ENCODE data around the gene EFCAB12. TPM values are rescaled to one million over a fixed set of nuclear protein-coding genes. Genes with fewer than 3 reads are reported as not detected.
A peak's percentile ranks its signal among the peaks of the same experiment; 100 is the strongest.
"Not testable (repeated sequence)": the region's sequence is repeated elsewhere in the genome, so short reads cannot be mapped to it uniquely, and the experiment has no call there.

EFCAB12 gene
- total RNA-seq, 4 donors from 2014 or later, result not detected

DNA sequence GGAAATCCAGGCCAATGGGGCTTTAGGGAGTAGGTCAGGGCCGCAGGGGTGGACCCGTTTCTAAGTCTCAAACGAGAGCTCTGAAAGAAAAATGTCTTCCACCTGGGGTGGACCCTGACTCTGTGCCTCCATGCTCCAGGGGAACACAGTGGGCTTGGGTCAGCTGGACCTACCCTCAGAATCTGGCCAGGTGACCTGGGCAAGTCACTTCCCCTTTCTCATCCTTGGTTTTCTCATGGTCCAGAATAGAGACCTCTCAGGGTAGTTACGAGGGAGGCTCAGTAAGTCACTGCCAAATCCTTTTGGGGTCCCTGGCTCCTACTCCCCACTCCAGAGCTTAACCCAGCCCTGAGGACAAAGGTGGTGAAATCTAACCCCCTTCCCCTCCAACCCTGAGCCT is 25.8 kb downstream of the EFCAB12 start:
- in situ Hi-C loops (cut with MboI; ENCODE audit: low sequenced_read_pairs in 4 of 4), result no loop called here
- H3K36me3 ChIP-seq, result no peaks in the 10 kb centered on the region
- H3K27me3 ChIP-seq, result no peaks in the 10 kb centered on the region
- ATAC-seq (no peak), DNase-seq (no peak)
- TF ChIP-seq POLR2A (IDR thresholded peaks at IDR 0.05), result no peak
- TF ChIP-seq, protein P1, sequence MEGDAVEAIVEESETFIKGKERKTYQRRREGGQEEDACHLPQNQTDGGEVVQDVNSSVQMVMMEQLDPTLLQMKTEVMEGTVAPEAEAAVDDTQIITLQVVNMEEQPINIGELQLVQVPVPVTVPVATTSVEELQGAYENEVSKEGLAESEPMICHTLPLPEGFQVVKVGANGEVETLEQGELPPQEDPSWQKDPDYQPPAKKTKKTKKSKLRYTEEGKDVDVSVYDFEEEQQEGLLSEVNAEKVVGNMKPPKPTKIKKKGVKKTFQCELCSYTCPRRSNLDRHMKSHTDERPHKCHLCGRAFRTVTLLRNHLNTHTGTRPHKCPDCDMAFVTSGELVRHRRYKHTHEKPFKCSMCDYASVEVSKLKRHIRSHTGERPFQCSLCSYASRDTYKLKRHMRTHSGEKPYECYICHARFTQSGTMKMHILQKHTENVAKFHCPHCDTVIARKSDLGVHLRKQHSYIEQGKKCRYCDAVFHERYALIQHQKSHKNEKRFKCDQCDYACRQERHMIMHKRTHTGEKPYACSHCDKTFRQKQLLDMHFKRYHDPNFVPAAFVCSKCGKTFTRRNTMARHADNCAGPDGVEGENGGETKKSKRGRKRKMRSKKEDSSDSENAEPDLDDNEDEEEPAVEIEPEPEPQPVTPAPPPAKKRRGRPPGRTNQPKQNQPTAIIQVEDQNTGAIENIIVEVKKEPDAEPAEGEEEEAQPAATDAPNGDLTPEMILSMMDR (IDR thresholded peaks at IDR 0.05 in 4 of 5, conservative IDR thresholded peaks at IDR 0.05 in 1 of 5), result no peak
- no peaks in the 10 kb centered on the region for H3K9me3 ChIP-seq
- peaks cover 10% of the 10 kb centered on the region in 2 donors for H3K4me1 ChIP-seq
- intact Hi-C loops (cut with DNase I; ENCODE audit: low total_unique reads), result no loop called here
- H3K27ac ChIP-seq, result no peak overlapping the region
- no peak overlapping the region for H3K4me3 ChIP-seq

DNA sequence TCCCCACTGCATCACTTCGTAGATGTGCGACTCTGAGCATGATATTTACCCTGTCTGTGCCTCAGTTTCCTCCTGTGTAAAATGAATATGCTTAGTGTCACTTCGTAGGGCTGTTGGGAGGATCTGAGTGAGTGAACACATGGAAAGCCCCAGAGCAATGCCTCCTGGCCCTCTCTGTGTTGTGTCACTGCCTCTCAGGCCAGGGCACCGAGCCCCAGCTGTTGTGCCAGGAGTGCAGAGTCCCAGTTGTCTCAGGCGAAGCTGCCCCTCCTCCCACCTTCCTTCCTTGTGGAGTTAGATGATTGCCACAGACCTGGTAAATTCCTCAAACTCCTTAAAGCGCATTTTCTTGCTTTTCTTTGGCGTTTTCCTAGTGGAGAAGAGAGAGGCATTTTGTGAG is 26.2 kb downstream of the EFCAB12 start:
- no peaks in the 10 kb centered on the region for H3K36me3 ChIP-seq
- DNase-seq, result no peak
- peaks cover 10 to 14% of the 10 kb centered on the region in 2 donors for H3K4me1 ChIP-seq
- ATAC-seq, result no peak
- in situ Hi-C loops (cut with MboI; ENCODE audit: low sequenced_read_pairs in 4 of 4), result no loop called here
- no peak for TF ChIP-seq POLR2A (IDR thresholded peaks at IDR 0.05)
- no peak overlapping the region for H3K27ac ChIP-seq
- no peak overlapping the region for H3K4me3 ChIP-seq
- H3K27me3 ChIP-seq, result no peaks in the 10 kb centered on the region
- no peaks in the 10 kb centered on the region for H3K9me3 ChIP-seq
- intact Hi-C loops (cut with DNase I; ENCODE audit: low total_unique reads), result no loop called here

DNA sequence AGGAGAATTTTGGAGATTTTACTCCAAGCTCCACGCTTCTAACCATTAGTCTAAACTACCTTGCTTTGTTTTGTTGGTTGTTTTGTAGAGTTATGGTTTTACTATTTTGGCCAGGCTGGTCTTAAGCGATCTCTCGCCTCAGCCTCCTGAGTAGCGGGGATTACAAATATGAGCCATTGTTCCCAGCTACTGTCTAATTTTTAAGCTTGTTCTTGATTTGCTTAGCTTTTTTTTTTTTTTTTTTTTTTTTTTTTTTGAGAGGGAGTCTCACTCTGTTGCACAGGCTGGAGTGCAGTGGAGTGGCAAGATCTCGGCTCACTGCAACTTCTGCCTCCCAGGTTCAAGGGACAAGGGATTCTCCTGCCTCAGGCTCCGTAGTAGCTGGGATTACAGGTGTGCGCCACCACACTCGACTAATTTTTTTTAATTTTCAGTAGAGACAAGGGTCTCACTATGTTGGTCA is 28.5 kb downstream of the EFCAB12 start:
- peak in 1 of 2 donors; percentile 66 for TF ChIP-seq POLR2A (IDR thresholded peaks at IDR 0.05)
- TF ChIP-seq, protein P1 (IDR thresholded peaks at IDR 0.05 in 4 of 5, conservative IDR thresholded peaks at IDR 0.05 in 1 of 5), result peak in 1 of 5 experiments; percentile 2
- ATAC-seq, result peak in 1 of 2 donors; percentile 30

DNA sequence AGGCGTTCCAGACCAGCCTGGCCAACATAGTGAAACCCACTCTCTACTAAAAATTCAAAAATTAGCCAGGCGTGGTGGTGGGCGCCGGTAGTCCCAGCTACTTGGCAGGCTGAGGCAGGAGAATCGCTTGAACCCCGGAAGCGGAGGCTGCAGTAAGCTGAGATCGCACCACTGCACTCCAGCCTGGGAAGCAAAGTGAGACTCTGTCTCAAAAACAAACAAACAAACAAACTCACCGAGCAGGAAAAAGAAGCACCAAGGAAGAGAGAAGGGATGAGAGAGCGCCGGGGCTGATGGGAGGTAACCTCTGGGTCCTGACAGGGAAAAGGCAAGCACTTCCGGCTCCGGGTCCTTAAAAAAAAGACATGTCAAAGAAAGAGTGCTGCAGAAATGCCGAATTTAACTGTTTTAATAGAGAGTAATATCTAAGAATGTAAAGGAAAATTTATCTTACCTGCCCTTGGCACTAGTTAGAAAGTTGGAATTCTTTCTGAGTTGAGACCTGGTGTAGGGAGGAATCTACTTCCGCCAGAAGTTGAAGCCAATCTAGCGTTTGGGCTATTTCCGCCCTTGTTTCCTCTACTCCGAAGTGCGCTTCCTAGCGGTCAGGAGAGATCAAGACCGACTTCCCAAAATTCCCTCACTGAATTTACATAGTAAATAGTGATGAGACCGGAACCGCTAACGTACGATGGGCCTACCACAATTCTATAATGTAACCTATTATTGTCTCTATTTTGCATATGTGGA is 29.1 kb downstream of the EFCAB12 start:
- H3K36me3 ChIP-seq, result no peaks in the 10 kb centered on the region
- DNase-seq (peak; percentile 75 to 80), ATAC-seq (peak; percentile 99)
- in situ Hi-C loops (cut with MboI; ENCODE audit: low sequenced_read_pairs in 4 of 4) (no loop called here), intact Hi-C loops (cut with DNase I; ENCODE audit: low total_unique reads) (loop anchor here (2.0 kb wide), 3 partner anchors 29 to 121 kb away; partner anchors contain the start of genes EFCAB12, HMCES and IFT122)
- TF ChIP-seq POLR2A (IDR thresholded peaks at IDR 0.05), result no peak
- TF ChIP-seq, protein P1 (IDR thresholded peaks at IDR 0.05 in 4 of 5, conservative IDR thresholded peaks at IDR 0.05 in 1 of 5), result peak; percentile 62 to 85 (median 82)
- H3K27ac ChIP-seq, result peak overlapping the region; percentile 84 to 93 (median 88)
- H3K27me3 ChIP-seq, result no peaks in the 10 kb centered on the region
- H3K4me1 ChIP-seq, result peaks cover 10 to 14% of the 10 kb centered on the region in 2 donors
- H3K9me3 ChIP-seq, result no peaks in the 10 kb centered on the region
- peak overlapping the region; percentile 79 to 98 (median 86) for H3K4me3 ChIP-seq

More for the DNA sequence above, 28.5 kb downstream of the EFCAB12 start:
- H3K36me3 ChIP-seq, result no peaks in the 10 kb centered on the region
- H3K9me3 ChIP-seq, result no peaks in the 10 kb centered on the region
- H3K27ac ChIP-seq, result peak overlapping the region; percentile 84 to 93 (median 88)
- H3K27me3 ChIP-seq, result no peaks in the 10 kb centered on the region
- in situ Hi-C loops (cut with MboI; ENCODE audit: low sequenced_read_pairs in 4 of 4), result no loop called here
- peaks cover 10 to 14% of the 10 kb centered on the region in 2 donors for H3K4me1 ChIP-seq
- DNase-seq, result peak in 1 of 2 donors; percentile 32
- intact Hi-C loops (cut with DNase I; ENCODE audit: low total_unique reads), result loop anchor here (2.0 kb wide), 3 partner anchors 29 to 121 kb away; partner anchors contain the start of genes EFCAB12, HMCES and IFT122
- peak overlapping the region; percentile 79 to 98 (median 86) for H3K4me3 ChIP-seq

DNA sequence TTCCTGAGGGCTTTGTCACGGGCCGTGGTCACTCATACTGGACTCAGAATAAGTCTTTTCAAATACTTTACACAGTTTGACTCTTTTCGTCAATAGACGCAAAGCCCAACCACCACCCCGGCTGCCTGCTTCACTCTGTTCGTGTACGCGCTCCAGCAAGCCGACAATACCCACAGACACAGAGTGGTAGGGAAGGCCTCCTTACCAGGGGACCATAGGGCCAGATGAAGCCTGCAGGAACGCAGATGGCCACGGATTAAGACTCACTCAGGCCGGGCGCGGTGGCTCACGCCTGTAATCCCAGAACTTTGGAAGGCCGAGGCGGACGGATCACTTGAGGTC is 29.7 kb downstream of the EFCAB12 start:
- Histone ChIP-seq H3K27ac (peak overlapping the region; percentile 84 to 93 (median 88)), H3K36me3 (no peaks in the 10 kb centered on the region), H3K4me1 (peaks cover 10 to 14% of the 10 kb centered on the region in 2 donors), H3K9me3 (no peaks in the 10 kb centered on the region), H3K4me3 (peak overlapping the region; percentile 79 to 98 (median 86)), H3K27me3 (no peaks in the 10 kb centered on the region)
- intact Hi-C loops (cut with DNase I; ENCODE audit: low total_unique reads) (loop anchor here (2.0 kb wide), 3 partner anchors 30 to 120 kb away; partner anchors contain the start of genes EFCAB12, HMCES and IFT122), in situ Hi-C loops (cut with MboI; ENCODE audit: low sequenced_read_pairs in 4 of 4) (no loop called here)
- DNase-seq (no peak), ATAC-seq (no peak)
- TF ChIP-seq, protein P1 (IDR thresholded peaks at IDR 0.05 in 4 of 5, conservative IDR thresholded peaks at IDR 0.05 in 1 of 5), result no peak
- TF ChIP-seq POLR2A (IDR thresholded peaks at IDR 0.05), result no peak

DNA sequence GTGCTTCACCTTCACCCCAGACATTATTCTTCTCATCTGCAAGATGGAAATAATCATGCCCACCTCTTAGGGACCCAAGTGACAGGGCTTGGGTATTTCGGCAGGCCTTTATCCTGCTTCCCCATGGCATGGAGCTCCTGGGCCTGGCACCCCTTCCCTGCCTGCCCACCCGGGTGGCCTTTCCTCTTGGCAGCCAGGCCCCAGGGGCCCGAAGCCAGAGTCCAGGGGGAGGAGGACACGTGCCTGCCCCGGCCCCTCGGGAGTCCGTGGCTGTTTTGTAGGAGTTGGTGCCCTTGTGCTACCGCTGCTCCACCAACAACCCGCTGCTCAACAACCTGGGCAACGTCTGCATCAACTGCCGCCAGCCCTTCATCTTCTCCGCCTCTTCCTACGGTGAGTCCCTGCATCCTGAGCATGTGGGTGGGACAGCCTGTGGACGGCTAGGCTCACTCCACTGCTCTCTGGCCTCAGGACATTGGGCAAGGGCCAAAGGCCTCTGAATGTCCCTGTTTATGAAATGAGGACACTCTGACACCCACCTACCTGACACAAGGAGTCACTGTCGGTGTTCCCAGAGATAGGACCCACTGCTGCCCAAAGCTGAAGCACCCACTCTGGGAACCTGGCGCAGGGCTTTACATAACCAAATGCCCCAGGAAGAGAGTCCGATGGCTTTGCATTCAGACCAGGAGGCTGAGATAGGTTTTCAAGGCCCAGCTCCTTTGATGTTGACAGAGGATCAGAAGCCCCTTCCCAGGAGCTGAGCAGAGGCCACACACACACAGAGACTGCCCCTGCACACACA is 34.5 kb downstream of the EFCAB12 start:
- Histone ChIP-seq H3K27ac (peak overlapping the region in 1 of 4 donors; percentile 12), H3K4me1 (peaks cover 10 to 14% of the 10 kb centered on the region in 2 donors), H3K36me3 (peaks cover 0 to 25% of the 10 kb centered on the region in 2 donors)
- DNase-seq; H3K4me3 ChIP-seq; ATAC-seq; intact Hi-C loops (cut with DNase I; ENCODE audit: low total_unique reads); H3K9me3 ChIP-seq; in situ Hi-C loops (cut with MboI; ENCODE audit: low sequenced_read_pairs in 4 of 4); H3K27me3 ChIP-seq: not testable (repeated sequence)

All from gastrocnemius medialis (tissue), 4 donors.